ENCODE measurements around the gene TMLHE.
"Not testable (repeated sequence)": the region's sequence is repeated elsewhere in the genome, so short reads cannot be mapped to it uniquely, and the experiment has no call there.

The TMLHE gene

DNA sequence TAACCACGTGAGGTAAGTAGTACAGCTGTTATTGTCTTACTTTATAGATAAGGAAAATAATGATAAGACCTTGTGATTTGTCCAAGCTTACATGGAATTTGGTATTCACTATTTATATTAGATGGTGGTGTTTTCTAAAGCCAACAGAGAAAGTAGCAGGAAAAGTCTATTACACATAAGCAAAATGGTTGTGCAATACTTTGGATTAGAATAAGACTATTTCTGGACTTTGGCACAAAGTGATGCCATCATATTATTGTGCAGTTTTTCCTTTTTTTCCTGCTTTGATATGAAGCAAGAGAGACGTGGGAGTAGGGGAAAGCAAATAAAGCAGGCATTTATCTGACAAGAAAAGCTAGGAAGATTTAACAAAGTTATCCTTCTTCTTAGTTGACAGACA, 117.6 kb downstream of the TMLHE start:
- DNase-seq (ENCODE audit: low spot score), result not testable (repeated sequence)

DNA sequence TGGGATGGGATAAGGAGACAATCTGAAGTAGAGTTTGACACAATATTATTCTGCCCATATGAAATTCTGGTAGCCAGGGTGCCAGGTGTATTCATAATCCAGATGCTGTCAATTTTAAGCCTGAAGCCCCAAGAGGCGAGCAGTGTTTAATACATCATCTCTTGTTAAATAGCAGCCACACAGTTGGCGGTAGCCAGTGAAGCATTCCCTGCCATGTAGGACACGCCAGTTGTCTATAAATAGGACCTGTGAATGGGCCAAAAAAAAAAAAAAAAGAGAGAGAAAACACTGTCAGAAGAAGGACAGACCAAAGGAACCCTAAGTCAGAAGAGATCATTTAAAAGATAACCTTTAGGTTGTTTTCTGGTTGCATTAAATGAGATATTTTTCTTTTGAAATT, 121.3 kb downstream of the TMLHE start:
- DNase-seq (ENCODE audit: low spot score), result not testable (repeated sequence)

DNA sequence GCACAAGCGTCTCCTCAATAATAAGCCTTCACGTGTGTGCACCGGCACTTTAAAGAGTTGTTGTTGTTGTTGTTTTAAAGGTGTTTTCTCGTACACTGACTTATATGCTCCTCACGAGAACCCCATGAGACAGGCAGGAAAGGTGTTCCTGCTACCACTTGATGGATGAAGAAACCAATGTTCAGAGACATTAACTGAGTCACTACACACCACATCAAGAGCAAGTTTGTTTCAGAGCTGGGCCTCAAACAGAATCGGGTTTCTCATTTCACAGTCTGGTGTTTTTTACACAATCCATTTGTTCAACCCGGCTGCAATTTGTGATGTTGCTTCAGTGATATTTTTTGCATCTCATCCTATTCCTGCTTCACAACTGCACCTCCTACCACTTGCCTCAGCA, 135.6 kb downstream of the TMLHE start:
- DNase-seq (ENCODE audit: low spot score), result not testable (repeated sequence)

DNA sequence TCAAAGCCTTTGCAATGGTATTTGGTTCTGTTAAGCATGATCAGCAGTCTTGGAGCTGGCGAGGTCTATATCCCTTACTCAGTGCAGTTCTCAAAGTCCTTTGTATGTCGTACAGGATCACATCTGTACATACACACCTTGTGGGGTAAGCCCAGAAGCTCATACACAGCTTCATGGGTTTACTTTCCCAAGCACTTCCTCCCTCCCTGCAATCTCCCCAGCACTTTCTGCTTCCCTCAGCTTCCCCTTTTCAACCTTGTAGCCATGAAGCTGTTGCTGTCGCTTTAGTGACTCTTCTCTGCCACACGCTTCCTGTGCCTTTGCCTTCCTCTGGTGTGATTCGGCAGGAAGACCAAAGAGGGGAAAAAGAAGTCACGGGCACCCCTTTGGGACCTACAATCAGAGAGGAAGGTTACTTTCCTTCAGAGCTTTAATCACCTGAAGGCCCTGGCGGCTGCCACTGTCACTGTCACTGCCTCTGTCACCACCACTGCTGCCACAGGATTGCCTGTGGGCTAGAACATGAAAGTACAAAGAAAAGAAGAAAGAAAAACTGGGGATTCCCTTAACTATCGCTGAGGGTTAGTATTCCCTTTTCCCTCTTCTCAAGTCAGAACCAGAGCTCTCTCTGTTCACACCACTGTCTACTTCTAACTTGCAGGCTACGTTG, 146.3 kb downstream of the TMLHE start:
- DNase-seq (ENCODE audit: low spot score), result not testable (repeated sequence)

DNA sequence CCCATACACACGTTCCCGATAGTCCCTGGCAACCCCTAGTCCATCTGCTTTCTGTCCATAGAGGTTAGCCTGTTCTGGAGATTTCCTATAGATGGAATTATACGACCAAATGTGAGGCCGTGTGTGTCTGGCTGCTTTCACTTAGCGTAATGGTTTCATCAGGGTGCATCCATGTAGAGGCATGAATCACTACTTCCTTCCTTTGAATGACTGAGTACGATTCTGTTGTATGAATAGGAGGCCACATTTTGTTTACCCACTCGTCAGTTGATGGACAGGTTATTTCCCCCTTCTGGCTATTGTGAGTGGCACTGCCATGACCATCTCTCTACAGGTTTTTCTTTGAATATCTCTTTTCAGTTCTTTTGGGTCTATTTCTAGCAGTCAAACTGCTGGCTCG, 152.3 kb downstream of the TMLHE start:
- DNase-seq (ENCODE audit: low spot score), result not testable (repeated sequence)

DNA sequence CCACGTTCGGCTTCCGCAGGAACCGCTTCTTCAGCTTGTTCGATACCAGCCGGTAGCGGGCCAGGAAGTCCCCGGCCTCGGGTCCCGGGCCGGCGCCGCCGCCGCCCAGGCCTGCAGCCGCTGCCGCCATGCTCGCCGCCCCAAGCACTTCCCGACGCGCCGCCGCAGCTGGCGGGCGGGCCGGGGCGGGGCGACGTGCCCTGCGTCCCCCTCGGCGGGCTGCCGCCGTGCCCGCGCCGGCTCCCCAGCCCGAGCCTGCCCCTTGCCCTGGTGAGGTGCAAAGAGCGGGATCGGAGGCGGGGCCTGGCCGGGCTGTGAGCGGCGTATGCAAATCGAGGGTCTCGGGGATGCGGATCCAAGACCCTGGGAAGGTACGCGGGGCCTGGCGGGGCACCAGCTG, 154.3 kb downstream of the TMLHE start, which contains the start of gene F8A3:
F8A3 (minus strand) TSS at position 150 of the 400 bp plus-strand sequence; CDS start at position 130, 20 bp downstream.
- DNase-seq (ENCODE audit: low spot score), result not testable (repeated sequence)

DNA sequence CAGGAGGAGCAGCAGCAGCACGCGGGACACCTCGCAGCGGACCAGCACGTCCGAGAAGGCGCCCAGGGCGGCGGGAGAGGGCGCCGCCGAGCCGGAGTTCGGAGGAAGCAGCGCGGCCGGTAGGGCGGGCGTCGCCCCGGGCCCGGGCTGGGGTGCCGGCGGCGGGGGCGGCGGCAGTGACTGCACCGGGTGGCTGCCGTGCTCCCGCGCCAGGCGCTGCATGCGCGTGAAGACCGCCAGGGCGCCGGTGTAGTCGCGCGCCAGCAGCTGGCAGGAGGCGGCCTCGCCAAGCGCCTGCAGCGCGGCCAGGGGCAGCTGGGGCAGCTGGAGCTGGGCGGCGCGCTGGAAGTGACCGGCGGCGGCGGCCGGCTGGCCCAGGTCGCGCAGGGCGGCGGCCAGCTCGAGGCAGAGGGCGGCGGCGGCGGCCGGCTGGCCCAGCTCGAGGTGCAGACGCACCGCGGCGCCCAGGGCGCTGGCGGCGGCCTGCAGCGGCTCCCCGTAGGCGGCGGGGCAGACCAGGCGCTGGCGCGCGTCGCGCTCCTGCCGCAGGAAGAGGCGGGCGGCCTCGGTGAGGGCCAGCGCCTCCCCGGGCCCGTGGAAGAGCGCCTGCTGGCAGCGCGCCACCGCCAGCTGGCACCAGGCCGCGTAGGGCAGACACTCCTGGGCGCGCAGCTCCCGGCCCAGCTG, 154.8 kb downstream of the TMLHE start:
- not testable (repeated sequence) for DNase-seq (ENCODE audit: low spot score)

DNA sequence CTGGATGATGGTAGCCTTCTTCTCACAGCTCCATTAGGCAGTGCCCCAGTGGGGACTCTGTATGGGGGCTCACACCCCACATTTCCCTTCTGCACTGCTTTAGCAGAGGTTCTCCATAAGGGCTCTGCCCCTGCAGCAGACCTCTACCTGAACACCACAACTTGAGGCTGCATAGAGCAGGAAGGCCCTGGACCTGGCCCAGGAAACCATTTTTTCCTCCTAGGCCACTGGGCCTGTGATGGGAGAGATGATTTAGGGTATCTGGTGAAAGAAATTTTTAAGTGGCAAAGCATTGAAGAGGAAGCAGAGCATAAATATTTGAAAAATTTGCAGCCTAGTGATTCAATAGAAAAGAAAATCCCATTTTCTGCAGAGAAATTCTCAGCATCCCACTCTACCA, 171.7 kb downstream of the TMLHE start:
- no peak for DNase-seq (ENCODE audit: low spot score)

Data from RKO (cell line).